ENCODE results near the gene RAPGEF5. TPM values are rescaled to one million over a fixed set of nuclear protein-coding genes. Genes with fewer than 3 reads are reported as not detected.

RAPGEF5 gene
- total RNA-seq, 1 experiment from 2014 or later = 1.2 TPM

DNA sequence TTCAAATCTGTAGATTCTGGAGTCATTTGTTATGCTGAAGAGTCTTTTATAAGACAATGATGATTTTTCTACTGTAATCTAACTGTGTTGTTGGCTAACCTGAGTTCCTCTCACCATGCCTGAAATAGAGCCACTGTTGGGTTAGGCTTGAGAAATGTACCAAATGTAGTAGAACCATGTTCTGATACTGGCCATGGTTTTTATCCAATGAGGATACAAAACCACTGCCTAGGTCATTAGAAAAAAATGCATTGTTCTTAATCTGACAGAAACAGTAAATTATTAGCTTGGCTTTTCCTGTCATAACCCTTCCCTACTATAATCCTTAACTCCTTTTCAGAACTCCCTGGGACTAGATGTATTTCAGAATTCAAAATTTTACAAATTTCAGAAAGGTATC, 86.6 kb downstream of the RAPGEF5 start:
- Histone ChIP-seq H3K9me3 (no peaks in the 10 kb centered on the region), H3K4me3 (no peak overlapping the region), H3K27me3 (no peaks in the 10 kb centered on the region), H3K36me3 (no peaks in the 10 kb centered on the region)
- no peak for DNase-seq

DNA sequence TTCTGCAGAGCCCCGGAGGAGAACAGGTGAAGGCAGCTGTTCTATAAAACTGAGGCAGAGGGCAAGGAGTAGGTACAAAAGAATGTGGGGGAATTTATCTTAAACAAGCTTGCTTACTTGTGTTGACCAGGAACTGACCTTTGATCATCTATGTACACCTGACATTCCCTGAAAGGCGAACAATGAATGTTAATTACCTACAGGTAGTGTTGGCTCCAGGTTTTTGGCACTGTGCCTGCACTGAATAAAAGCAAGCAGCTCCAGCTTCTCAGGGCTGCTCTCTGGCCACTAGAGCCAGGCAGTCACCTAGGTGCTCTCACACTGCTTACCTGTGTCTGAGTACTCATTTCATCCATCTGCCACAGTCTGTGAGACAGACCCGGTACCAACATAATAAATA, 87.0 kb downstream of the RAPGEF5 start:
- DNase-seq = no peak
- no peak overlapping the region for H3K4me3 ChIP-seq
- H3K9me3 ChIP-seq = no peaks in the 10 kb centered on the region
- no peaks in the 10 kb centered on the region for H3K27me3 ChIP-seq
- H3K36me3 ChIP-seq = no peaks in the 10 kb centered on the region

DNA sequence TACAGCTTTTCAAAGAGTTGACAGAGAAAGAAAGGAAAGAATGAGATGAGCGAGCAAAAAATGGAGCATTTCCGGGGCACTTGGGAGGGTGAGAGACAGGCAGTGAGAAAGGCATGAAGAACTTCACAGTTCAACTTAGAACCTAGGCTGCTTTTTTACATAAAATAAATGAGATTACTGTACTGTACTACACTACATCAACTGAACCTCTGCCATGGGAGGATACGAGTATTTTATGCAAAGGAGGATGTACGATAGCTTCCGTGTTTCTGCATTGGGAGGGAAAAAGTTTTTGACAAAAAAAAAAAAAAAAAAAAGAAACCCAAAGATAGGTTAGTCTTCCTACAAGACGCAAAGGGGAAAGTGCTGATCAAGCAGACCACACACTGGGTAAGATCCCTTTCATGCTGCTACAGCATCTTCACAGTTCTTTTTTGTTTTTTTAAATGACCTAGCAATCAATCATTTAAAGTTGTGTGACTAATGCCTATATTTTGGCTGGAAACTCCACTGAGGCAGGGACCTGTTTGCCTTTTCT, 88.0 kb downstream of the RAPGEF5 start:
- no peak overlapping the region for H3K4me3 ChIP-seq

DNA sequence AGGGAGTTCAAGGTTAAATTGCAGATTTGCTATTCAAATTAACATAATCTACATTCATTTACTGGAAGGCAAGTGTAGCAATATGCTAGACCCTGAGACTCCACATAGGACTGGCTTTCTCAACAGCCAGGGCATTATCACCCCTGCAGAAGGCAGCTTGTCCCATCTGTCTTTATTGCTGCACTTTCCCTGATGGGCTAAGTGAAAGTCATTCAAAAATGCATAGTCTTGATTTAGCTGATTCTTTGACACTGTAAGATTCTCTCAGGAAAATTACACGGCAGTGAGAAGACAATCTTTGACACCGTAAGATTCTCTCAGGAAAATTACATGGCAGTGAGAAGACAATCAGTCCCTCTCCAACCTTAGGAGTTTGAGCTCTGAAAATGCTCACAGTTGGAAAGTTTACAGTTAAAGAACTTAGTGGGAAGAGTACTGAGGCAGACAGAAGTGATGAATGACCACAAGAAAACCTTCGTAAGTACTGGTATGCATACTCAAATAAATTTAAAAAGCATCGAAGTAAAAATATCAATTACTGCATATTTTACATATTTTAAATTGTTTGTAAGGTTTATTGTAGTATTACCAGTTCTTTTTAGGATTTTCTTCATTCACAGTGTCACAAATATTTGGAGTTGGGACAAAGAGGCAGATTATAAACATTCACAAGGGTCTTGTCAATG, 88.9 kb downstream of the RAPGEF5 start:
- no peaks in the 10 kb centered on the region for H3K36me3 ChIP-seq
- no peak for DNase-seq
- H3K27me3 ChIP-seq = no peaks in the 10 kb centered on the region
- H3K9me3 ChIP-seq = no peaks in the 10 kb centered on the region
- no peak overlapping the region for H3K4me3 ChIP-seq

More for the DNA sequence above, 88.0 kb downstream of the RAPGEF5 start:
- DNase-seq = no peak
- Histone ChIP-seq H3K27me3 (no peaks in the 10 kb centered on the region), H3K9me3 (no peaks in the 10 kb centered on the region), H3K36me3 (no peaks in the 10 kb centered on the region)

GRCh38 chr7:22262538-22262937, 94.4 kb downstream of the RAPGEF5 start:
- no peaks in the 10 kb centered on the region for H3K9me3 ChIP-seq
- DNase-seq = no peak
- H3K27me3 ChIP-seq = no peaks in the 10 kb centered on the region
- H3K4me3 ChIP-seq = no peak overlapping the region
- no peaks in the 10 kb centered on the region for H3K36me3 ChIP-seq

- no peak for DNase-seq
- no peak overlapping the region for H3K4me3 ChIP-seq
- no peaks in the 10 kb centered on the region for H3K36me3 ChIP-seq
- H3K9me3 ChIP-seq = no peaks in the 10 kb centered on the region
- no peaks in the 10 kb centered on the region for H3K27me3 ChIP-seq
Measured at GRCh38 chr7:22256541-22257096, 100.3 kb downstream of the RAPGEF5 start.

- H3K36me3 ChIP-seq = no peaks in the 10 kb centered on the region
- no peak for DNase-seq
- H3K9me3 ChIP-seq = no peaks in the 10 kb centered on the region
- H3K4me3 ChIP-seq = no peak overlapping the region
- no peaks in the 10 kb centered on the region for H3K27me3 ChIP-seq
Measured at GRCh38 chr7:22255834-22256233, 101.1 kb downstream of the RAPGEF5 start.

GRCh38 chr7:22255342-22255741, 101.6 kb downstream of the RAPGEF5 start:
- Histone ChIP-seq H3K9me3 (no peaks in the 10 kb centered on the region), H3K4me3 (no peak overlapping the region), H3K27me3 (no peaks in the 10 kb centered on the region), H3K36me3 (no peaks in the 10 kb centered on the region)
- DNase-seq = no peak

- Histone ChIP-seq H3K4me3 (no peak overlapping the region), H3K36me3 (no peaks in the 10 kb centered on the region), H3K27me3 (no peaks in the 10 kb centered on the region), H3K9me3 (no peaks in the 10 kb centered on the region)
- DNase-seq = no peak
Measured at GRCh38 chr7:22252936-22253536, 103.9 kb downstream of the RAPGEF5 start.

DNA sequence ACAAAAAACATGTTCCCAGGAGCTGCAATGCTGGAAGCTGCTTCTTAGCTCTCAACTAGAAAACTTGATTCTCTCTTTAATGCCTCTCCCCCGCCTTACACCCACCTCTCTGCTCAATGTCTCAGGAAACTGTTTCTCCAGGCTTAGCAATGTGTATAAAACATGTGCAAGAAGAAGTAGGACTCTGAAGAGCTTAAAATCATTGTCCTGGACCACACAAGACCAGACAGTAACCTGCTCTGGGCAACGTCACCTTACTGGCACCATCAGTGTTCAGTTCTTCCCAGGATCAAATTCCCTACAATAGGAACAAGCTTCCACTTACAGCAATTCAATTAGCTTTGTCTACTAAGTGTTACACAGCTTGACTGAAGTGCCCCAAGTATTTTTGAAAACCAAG, 104.9 kb downstream of the RAPGEF5 start:
- Histone ChIP-seq H3K27me3 (no peaks in the 10 kb centered on the region), H3K4me3 (no peak overlapping the region), H3K36me3 (no peaks in the 10 kb centered on the region), H3K9me3 (no peaks in the 10 kb centered on the region)
- DNase-seq = no peak

DNA sequence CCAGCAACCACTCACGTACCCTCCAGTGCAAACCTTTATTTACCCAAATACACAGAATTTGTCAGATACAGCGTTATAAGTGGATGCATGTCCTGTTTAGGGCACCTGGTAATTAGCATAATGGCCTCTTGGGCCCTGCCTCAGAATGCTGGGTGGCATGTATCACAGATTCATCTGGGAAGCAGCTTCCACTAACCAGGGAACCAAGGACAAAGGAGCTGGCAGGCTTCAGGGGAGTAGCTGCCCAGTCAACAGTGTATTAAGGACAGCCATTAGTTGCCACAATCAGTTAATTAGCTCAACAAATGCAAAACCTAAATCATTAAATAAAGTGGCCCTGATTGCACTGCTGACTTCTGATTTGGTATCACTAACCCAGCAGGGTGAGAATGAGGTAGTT, 105.7 kb downstream of the RAPGEF5 start:
- Histone ChIP-seq H3K9me3 (peaks cover 2% of the 10 kb centered on the region; the same call in 1 of the 2 replicates), H3K36me3 (no peaks in the 10 kb centered on the region), H3K27me3 (no peaks in the 10 kb centered on the region), H3K4me3 (no peak overlapping the region)
- DNase-seq = no peak

DNA sequence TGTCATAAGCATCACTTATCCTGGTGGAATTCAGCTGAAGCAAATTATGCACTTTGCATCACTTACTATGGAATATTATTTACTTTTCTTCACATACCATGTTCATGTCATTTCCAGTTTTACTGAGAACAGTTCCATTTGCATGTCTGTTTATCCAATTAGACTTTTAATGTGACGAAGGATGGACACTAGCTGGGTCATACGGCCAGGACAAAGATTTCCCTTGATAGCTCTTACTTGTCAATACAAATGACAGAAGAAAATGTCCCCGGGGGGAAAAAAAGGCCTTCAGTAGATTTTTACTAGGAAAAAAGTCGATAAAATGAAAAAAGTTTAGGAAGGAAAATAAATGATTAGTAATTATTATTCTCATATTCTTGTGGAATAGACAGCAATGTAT, 106.6 kb downstream of the RAPGEF5 start:
- H3K4me3 ChIP-seq = no peak overlapping the region
- H3K36me3 ChIP-seq = no peaks in the 10 kb centered on the region
- DNase-seq = no peak
- peaks cover 6% of the 10 kb centered on the region; the same call in 1 of the 2 replicates for H3K9me3 ChIP-seq
- no peaks in the 10 kb centered on the region for H3K27me3 ChIP-seq

- Histone ChIP-seq H3K4me3 (no peak overlapping the region), H3K36me3 (no peaks in the 10 kb centered on the region)
- no peak for DNase-seq
Measured at GRCh38 chr7:22248111-22248809, 108.7 kb downstream of the RAPGEF5 start.

GRCh38 chr7:22241805-22242390, 115.1 kb downstream of the RAPGEF5 start:
- DNase-seq = no peak
- no peaks in the 10 kb centered on the region for H3K27me3 ChIP-seq

More at GRCh38 chr7:22248111-22248809, 108.7 kb downstream of the RAPGEF5 start:
- Histone ChIP-seq H3K9me3 (peaks cover 6% of the 10 kb centered on the region), H3K27me3 (no peaks in the 10 kb centered on the region)

DNA sequence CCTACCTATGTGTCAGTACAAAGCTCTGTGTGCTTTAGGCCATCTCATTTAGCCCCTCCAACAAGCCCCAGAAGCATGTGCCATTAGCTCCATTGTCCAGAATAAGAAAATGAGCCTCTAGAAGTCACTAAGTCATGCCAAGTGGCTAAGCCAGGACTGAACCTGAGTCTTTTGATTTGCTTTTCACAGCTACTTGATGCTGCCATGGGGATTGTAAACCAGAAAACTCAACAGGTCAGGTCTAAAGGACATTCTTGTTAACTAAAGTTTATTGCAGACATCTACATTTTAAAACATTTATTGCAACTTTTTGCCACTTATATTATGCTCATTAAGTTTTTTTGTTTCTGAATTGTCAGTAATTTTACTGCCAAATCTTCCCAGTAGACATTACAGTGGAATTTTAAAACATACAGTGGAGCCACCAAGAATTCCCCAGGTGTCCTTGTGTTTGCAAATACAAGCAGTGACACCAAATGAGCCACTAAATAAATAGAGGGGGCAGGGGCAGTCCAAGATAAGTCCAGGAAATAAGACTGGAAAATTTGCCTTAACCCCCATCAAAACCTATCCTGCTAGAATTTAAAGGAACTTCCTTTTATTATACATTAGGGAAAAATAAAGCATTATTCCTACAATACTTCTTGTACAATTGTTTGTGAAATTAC, 115.9 kb downstream of the RAPGEF5 start:
- no peak for DNase-seq
- H3K27me3 ChIP-seq = no peaks in the 10 kb centered on the region
- no peak overlapping the region for H3K4me3 ChIP-seq
- H3K9me3 ChIP-seq = peaks cover under 1% of the 10 kb centered on the region
- no peaks in the 10 kb centered on the region for H3K36me3 ChIP-seq

More at GRCh38 chr7:22241805-22242390, 115.1 kb downstream of the RAPGEF5 start:
- Histone ChIP-seq H3K9me3 (peaks cover 6% of the 10 kb centered on the region), H3K36me3 (no peaks in the 10 kb centered on the region), H3K4me3 (no peak overlapping the region)

Data from MG63 (cell line).